ENCODE data around the gene ICE1.

DNA sequence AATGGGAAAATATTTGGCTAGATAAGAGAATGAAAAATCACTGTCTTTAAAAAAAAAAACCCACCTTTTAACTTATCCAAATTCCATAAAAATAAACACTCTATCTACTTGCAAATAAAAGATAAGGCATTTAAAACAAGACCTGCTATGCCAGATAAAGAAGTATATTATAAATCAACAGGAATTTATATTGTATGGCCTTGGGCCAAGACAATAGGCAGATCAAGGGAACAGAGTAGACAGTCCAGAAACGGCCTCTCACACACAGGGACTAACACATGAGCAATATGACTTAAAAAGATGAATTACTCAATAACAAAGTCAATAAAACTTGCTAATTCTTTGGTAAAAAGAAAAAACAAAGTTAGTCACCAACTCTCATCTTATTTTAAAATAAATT, 34.7 kb upstream of the ICE1 start:
- TF ChIP-seq, protein P1, sequence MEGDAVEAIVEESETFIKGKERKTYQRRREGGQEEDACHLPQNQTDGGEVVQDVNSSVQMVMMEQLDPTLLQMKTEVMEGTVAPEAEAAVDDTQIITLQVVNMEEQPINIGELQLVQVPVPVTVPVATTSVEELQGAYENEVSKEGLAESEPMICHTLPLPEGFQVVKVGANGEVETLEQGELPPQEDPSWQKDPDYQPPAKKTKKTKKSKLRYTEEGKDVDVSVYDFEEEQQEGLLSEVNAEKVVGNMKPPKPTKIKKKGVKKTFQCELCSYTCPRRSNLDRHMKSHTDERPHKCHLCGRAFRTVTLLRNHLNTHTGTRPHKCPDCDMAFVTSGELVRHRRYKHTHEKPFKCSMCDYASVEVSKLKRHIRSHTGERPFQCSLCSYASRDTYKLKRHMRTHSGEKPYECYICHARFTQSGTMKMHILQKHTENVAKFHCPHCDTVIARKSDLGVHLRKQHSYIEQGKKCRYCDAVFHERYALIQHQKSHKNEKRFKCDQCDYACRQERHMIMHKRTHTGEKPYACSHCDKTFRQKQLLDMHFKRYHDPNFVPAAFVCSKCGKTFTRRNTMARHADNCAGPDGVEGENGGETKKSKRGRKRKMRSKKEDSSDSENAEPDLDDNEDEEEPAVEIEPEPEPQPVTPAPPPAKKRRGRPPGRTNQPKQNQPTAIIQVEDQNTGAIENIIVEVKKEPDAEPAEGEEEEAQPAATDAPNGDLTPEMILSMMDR (IDR thresholded peaks at IDR 0.05) = no peak
- TF ChIP-seq POLR2A (IDR thresholded peaks at IDR 0.05) (no peak), POLR2AphosphoS5 (IDR thresholded peaks at IDR 0.05) (no peak)
